Measurements from ENCODE around the gene AGBL1.

- TF ChIP-seq POLR2AphosphoS5 (IDR thresholded peaks at IDR 0.05; ENCODE audit: low read depth, low read length) (no peak), SIN3A (IDR thresholded peaks at IDR 0.05; ENCODE audit: borderline replicate concordance, insufficient read depth, low read length) (no peak), TAF1 (IDR thresholded peaks at IDR 0.05; ENCODE audit: borderline replicate concordance, insufficient read depth, low read length) (no peak)
These were observed 805.9 kb downstream of the AGBL1 start for GRCh38 chr15:86885616-86886015.

Data from PFSK-1 (cell line).